CD4-positive, alpha-beta memory T cell (primary cell): Measurements from ENCODE around the gene TENM3. TPM values are rescaled to one million over a fixed set of nuclear protein-coding genes. Genes with fewer than 3 reads are reported as not detected.

Experiments used
- CTCF ChIA-PET: fragments of 350-600 bp; sonication (Branson Sonifier 250); formaldehyde crosslinking; loops from one replicate; lab custom pipeline; 2021; ENCODE audit warnings: inconsistent platforms; ENCODE audit not compliant: partially characterized antibody; lab: Charles Lee
- POLR2A ChIA-PET: fragments of 350-600 bp; sonication (Branson Sonifier 250); formaldehyde crosslinking; loops from one replicate; lab custom pipeline; 2021; ENCODE audit not compliant: partially characterized antibody; lab: Charles Lee
- DNase-seq, 5 donors: peaks; one replicate each; pipeline versions ENCODE4 v3.0.0 to v3.0.0-alpha.2; 2020 to 2022; ENCODE audit warnings: mixed read lengths in 1 of 5
- H3K27ac ChIP-seq: one replicate; pipeline ENCODE4 v1.7.0; 2013; ENCODE audit warnings: low read depth, low read length
- H3K27me3 ChIP-seq: 2 replicates; pipeline ENCODE4 v1.7.0; 2013; ENCODE audit warnings: mild to moderate bottlenecking, low read length, moderate library complexity; ENCODE audit not compliant: insufficient read depth
- H3K36me3 ChIP-seq: 2 replicates; pipeline ENCODE4 v1.7.0; 2013; ENCODE audit warnings: mild to moderate bottlenecking, low read length, moderate library complexity; ENCODE audit not compliant: insufficient read depth
- H3K4me1 ChIP-seq: 2 replicates; pipeline ENCODE4 v1.7.0; 2013; ENCODE audit warnings: mild to moderate bottlenecking, low read length, moderate library complexity; ENCODE audit not compliant: insufficient read depth
- H3K4me3 ChIP-seq, 2 donors: one replicate each; pipeline ENCODE4 v1.7.0; 2013; ENCODE audit warnings: low read length in 2 of 2, mild to moderate bottlenecking in 1 of 2
- H3K9me3 ChIP-seq, 2 donors: one replicate each; pipeline ENCODE4 v1.7.0; 2013; ENCODE audit warnings: low read length in 2 of 2, control low read depth in 1 of 2; ENCODE audit not compliant: control insufficient read depth in 1 of 2
- H3K27ac Mint-ChIP-seq, 7 donors: one replicate each; pipeline ENCODE4 v1.8.0; 2020 to 2021; ENCODE audit warnings: mixed read lengths in 7 of 7, mild to moderate bottlenecking in 6 of 7, inconsistent platforms in 3 of 7, moderate library complexity in 3 of 7
- H3K27me3 Mint-ChIP-seq, 2 donors: one replicate each; pipeline ENCODE4 v1.8.0; 2020 to 2021; ENCODE audit warnings: mixed read lengths in 2 of 2
- H3K36me3 Mint-ChIP-seq, 2 donors: one replicate each; pipeline ENCODE4 v1.8.0; 2020 to 2021; ENCODE audit warnings: mixed read lengths in 2 of 2, inconsistent platforms in 1 of 2, mild to moderate bottlenecking in 1 of 2
- H3K4me1 Mint-ChIP-seq, 4 donors: one replicate each; pipeline ENCODE4 v1.8.0; 2020 to 2021; ENCODE audit warnings: mixed read lengths in 4 of 4, mild to moderate bottlenecking in 1 of 4
- H3K4me3 Mint-ChIP-seq, 8 donors: one replicate each; pipeline ENCODE4 v1.8.0; 2020 to 2021; ENCODE audit warnings: mixed read lengths in 8 of 8, mild to moderate bottlenecking in 7 of 8, moderate library complexity in 6 of 8, inconsistent platforms in 3 of 8
- H3K9me3 Mint-ChIP-seq, 8 donors: one replicate each; pipeline ENCODE4 v1.8.0; 2020 to 2021; ENCODE audit warnings: mixed read lengths in 8 of 8, mild to moderate bottlenecking in 5 of 8, inconsistent platforms in 3 of 8, moderate library complexity in 1 of 8
- intact Hi-C: fragments of 100-400 bp; cut with micrococcal nuclease; formaldehyde crosslinking; loops from one replicate; pipeline ENCODE4 v1.15.1; 2023
- polyA plus RNA-seq, 2 donors: library from polyadenylated mRNA; unstranded; fragments of 300-500 nt; fragmentation: Illumina TruSeq; gene quantifications; one replicate each; pipeline ENCODE4 v1.2.3, GENCODE V29; 2021
- total RNA-seq, 2 experiments: library from RNA; stranded (reverse); gene quantifications; one replicate each; pipeline ENCODE4 v1.2.3, GENCODE V29; 2021

TENM3 gene
- total and polyA plus RNA-seq, 4 experiments from 2014 or later, result not detected

DNA sequence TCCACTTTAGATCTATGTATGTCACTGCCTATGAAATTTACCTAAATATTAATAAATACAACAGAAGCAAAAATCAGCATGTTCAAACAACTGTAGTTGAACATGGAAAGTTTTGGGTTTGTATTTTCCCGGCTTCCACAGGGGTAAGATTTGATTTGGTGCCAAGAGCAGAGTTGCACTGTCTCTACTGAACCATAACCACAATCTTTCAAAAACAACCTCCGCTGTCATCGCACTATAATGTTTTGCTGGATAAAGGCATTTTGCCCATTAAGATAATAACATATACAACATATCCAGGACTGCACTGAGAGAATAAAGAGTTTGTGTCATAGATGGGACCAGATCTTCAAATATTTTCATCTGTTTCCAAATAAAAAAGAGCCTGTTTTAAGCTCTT lies 94.9 kb downstream of the TENM3 start:
- CTCF ChIA-PET, result no interaction called here
- Mint-ChIP-seq H3K36me3 (no peaks in the 10 kb centered on the region), H3K4me3 (no peak overlapping the region), H3K9me3 (peaks cover 0 to 2% (median 0%) of the 10 kb centered on the region in 8 donors), H3K4me1 (no peaks in the 10 kb centered on the region), H3K27me3 (peaks cover 0 to 1% of the 10 kb centered on the region in 2 donors), H3K27ac (no peak overlapping the region)
- Histone ChIP-seq H3K4me3 (no peak overlapping the region), H3K9me3 (no peaks in the 10 kb centered on the region), H3K27ac (no peak overlapping the region), H3K36me3 (no peaks in the 10 kb centered on the region), H3K4me1 (no peaks in the 10 kb centered on the region), H3K27me3 (no peaks in the 10 kb centered on the region)
- no peak for DNase-seq
- intact Hi-C loops, result no loop called here
- POLR2A ChIA-PET, result no interaction called here

DNA sequence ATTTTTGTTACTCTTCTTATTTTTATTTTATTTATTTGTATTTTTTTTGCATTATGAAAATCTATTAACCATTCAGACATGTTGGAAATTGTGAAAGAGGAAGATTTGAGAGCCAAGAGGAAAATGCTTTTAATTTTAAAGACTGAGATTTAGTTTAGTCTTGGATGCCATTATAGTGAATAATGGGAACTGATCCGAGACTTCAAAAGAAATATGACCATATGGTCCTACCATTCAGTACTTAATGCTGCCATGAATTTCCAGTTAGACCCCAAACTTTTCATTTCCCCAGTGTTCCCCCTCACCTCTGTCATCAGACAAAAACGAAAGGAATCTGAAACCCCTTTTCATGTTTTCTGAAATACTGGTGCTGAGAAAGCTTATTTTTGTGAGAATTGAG lies 95.5 kb downstream of the TENM3 start:
- no peak overlapping the region for H3K27ac Mint-ChIP-seq
- Histone ChIP-seq H3K27me3 (no peaks in the 10 kb centered on the region), H3K9me3 (no peaks in the 10 kb centered on the region), H3K4me3 (no peak overlapping the region), H3K4me1 (no peaks in the 10 kb centered on the region), H3K27ac (no peak overlapping the region), H3K36me3 (no peaks in the 10 kb centered on the region)
- peaks cover 0 to 2% (median 0%) of the 10 kb centered on the region in 8 donors for H3K9me3 Mint-ChIP-seq
- DNase-seq, result no peak
- intact Hi-C loops, result no loop called here
- ChIA-PET CTCF (no interaction called here), POLR2A (no interaction called here)
- H3K4me3 Mint-ChIP-seq, result no peak overlapping the region
- H3K4me1 Mint-ChIP-seq, result no peaks in the 10 kb centered on the region
- H3K27me3 Mint-ChIP-seq, result peaks cover 0 to 1% of the 10 kb centered on the region in 2 donors
- H3K36me3 Mint-ChIP-seq, result no peaks in the 10 kb centered on the region

- no peak overlapping the region for H3K27ac ChIP-seq
- ChIA-PET POLR2A (no interaction called here), CTCF (no interaction called here)
- no peaks in the 10 kb centered on the region for H3K9me3 ChIP-seq
- H3K36me3 Mint-ChIP-seq, result no peaks in the 10 kb centered on the region
- no peak for DNase-seq
- no peaks in the 10 kb centered on the region for H3K27me3 ChIP-seq
- H3K4me3 ChIP-seq, result no peak overlapping the region
- H3K4me3 Mint-ChIP-seq, result no peak overlapping the region
- no peaks in the 10 kb centered on the region for H3K4me1 Mint-ChIP-seq
- H3K9me3 Mint-ChIP-seq, result peaks cover 0 to 2% (median 0%) of the 10 kb centered on the region in 8 donors
- peaks cover 0 to 1% of the 10 kb centered on the region in 2 donors for H3K27me3 Mint-ChIP-seq
- H3K27ac Mint-ChIP-seq, result no peak overlapping the region
- intact Hi-C loops, result no loop called here
- no peaks in the 10 kb centered on the region for H3K36me3 ChIP-seq
- H3K4me1 ChIP-seq, result no peaks in the 10 kb centered on the region
These were observed 96.0 kb downstream of the TENM3 start for GRCh38 chr4:182339221-182339641.

DNA sequence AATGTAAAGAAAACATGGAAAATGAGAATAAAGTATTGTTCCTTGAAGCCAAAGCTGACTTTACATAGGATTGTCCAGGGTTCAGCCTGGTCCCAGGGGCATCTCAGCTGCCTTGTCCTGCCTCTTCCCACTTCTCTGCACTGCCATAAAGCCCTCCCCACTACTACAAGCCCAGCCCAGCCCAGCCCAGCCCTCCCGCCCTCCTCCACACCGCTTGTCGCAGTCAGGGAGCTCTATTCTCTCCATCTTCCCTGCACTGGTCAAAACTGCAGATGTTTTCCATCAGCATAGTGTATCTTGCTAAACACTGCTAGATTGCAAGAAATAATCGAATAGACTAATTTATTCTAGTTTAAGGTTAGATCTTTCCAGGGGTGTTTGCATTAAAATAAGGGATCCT lies 100.3 kb downstream of the TENM3 start:
- H3K36me3 Mint-ChIP-seq, result no peaks in the 10 kb centered on the region
- ChIA-PET POLR2A (no interaction called here), CTCF (no interaction called here)
- H3K4me1 Mint-ChIP-seq, result no peaks in the 10 kb centered on the region
- Histone ChIP-seq H3K36me3 (no peaks in the 10 kb centered on the region), H3K27ac (no peak overlapping the region), H3K27me3 (no peaks in the 10 kb centered on the region), H3K4me3 (no peak overlapping the region), H3K4me1 (no peaks in the 10 kb centered on the region), H3K9me3 (no peaks in the 10 kb centered on the region)
- peaks cover 0 to 2% (median 0%) of the 10 kb centered on the region in 8 donors for H3K9me3 Mint-ChIP-seq
- intact Hi-C loops, result no loop called here
- no peak overlapping the region for H3K27ac Mint-ChIP-seq
- no peak overlapping the region for H3K4me3 Mint-ChIP-seq
- DNase-seq, result no peak
- peaks cover 0 to 1% of the 10 kb centered on the region in 2 donors for H3K27me3 Mint-ChIP-seq

DNA sequence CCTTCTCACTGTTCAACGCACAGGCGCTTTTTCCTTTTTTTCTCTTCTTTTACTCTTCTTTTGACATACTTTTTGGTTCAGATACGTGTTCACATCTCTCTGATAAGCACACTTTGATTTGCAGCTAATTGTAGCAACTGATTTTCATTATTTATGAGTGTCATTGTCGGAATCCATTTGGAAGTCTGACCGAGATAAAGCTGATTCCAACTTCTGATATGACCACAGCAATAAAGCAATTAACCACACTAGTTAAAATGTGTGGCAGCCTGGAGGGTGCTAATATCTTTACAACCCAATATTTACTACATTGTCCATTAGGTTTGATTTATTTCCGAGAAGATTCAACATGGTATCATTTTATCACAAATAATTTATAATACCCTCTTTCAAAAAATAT lies 101.8 kb downstream of the TENM3 start:
- DNase-seq, result no peak
- intact Hi-C loops, result no loop called here
- POLR2A ChIA-PET, result no interaction called here
- Histone ChIP-seq H3K27me3 (no peaks in the 10 kb centered on the region), H3K36me3 (no peaks in the 10 kb centered on the region), H3K4me1 (no peaks in the 10 kb centered on the region), H3K4me3 (no peak overlapping the region), H3K27ac (no peak overlapping the region), H3K9me3 (no peaks in the 10 kb centered on the region)
- no peak overlapping the region for H3K27ac Mint-ChIP-seq
- H3K4me1 Mint-ChIP-seq, result no peaks in the 10 kb centered on the region
- H3K27me3 Mint-ChIP-seq, result peaks cover 0 to 1% of the 10 kb centered on the region in 2 donors
- no peak overlapping the region for H3K4me3 Mint-ChIP-seq
- no peaks in the 10 kb centered on the region for H3K36me3 Mint-ChIP-seq
- CTCF ChIA-PET, result no interaction called here
- peaks cover 0 to 2% (median 0%) of the 10 kb centered on the region in 8 donors for H3K9me3 Mint-ChIP-seq

DNA sequence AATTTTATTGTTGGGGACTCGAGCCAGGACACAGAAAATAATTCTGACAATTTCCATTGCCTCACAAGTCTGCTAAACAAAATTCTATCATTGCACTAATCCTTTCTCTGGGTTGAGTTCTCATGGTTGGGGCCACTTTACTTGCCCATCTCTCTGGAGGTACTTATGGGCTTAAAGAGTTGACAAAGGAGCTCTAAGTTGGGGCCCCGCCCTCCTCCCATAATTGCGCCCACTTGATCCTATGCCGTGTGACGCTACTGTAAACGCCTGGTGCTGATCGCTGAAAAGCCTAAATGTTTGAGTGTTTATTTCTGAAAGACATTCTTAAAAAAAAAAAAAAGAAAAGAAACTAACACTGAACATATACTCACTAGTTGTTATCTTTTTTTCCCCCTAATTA lies 103.0 kb downstream of the TENM3 start:
- Histone ChIP-seq H3K27me3 (no peaks in the 10 kb centered on the region), H3K27ac (no peak overlapping the region), H3K9me3 (no peaks in the 10 kb centered on the region), H3K4me1 (no peaks in the 10 kb centered on the region), H3K4me3 (no peak overlapping the region), H3K36me3 (no peaks in the 10 kb centered on the region)
- Mint-ChIP-seq H3K27me3 (peaks cover 0 to 1% of the 10 kb centered on the region in 2 donors), H3K4me3 (no peak overlapping the region), H3K4me1 (no peaks in the 10 kb centered on the region), H3K27ac (no peak overlapping the region), H3K9me3 (peaks cover 0 to 2% (median 0%) of the 10 kb centered on the region in 8 donors), H3K36me3 (no peaks in the 10 kb centered on the region)
- no peak for DNase-seq
- ChIA-PET CTCF (no interaction called here), POLR2A (no interaction called here)
- intact Hi-C loops, result no loop called here

- Mint-ChIP-seq H3K27me3 (peaks cover 0 to 1% of the 10 kb centered on the region in 2 donors), H3K4me1 (no peaks in the 10 kb centered on the region), H3K36me3 (no peaks in the 10 kb centered on the region), H3K9me3 (peaks cover 0 to 2% (median 0%) of the 10 kb centered on the region in 8 donors), H3K4me3 (no peak overlapping the region), H3K27ac (no peak overlapping the region)
- Histone ChIP-seq H3K27me3 (no peaks in the 10 kb centered on the region), H3K36me3 (no peaks in the 10 kb centered on the region), H3K4me1 (no peaks in the 10 kb centered on the region), H3K9me3 (no peaks in the 10 kb centered on the region), H3K27ac (no peak overlapping the region), H3K4me3 (no peak overlapping the region)
- ChIA-PET CTCF (no interaction called here), POLR2A (no interaction called here)
- DNase-seq, result no peak
- intact Hi-C loops, result no loop called here
These were observed 103.6 kb downstream of the TENM3 start for GRCh38 chr4:182346675-182347375.
